ENCODE measurements around the gene GLIS1.

The GLIS1 gene

DNA sequence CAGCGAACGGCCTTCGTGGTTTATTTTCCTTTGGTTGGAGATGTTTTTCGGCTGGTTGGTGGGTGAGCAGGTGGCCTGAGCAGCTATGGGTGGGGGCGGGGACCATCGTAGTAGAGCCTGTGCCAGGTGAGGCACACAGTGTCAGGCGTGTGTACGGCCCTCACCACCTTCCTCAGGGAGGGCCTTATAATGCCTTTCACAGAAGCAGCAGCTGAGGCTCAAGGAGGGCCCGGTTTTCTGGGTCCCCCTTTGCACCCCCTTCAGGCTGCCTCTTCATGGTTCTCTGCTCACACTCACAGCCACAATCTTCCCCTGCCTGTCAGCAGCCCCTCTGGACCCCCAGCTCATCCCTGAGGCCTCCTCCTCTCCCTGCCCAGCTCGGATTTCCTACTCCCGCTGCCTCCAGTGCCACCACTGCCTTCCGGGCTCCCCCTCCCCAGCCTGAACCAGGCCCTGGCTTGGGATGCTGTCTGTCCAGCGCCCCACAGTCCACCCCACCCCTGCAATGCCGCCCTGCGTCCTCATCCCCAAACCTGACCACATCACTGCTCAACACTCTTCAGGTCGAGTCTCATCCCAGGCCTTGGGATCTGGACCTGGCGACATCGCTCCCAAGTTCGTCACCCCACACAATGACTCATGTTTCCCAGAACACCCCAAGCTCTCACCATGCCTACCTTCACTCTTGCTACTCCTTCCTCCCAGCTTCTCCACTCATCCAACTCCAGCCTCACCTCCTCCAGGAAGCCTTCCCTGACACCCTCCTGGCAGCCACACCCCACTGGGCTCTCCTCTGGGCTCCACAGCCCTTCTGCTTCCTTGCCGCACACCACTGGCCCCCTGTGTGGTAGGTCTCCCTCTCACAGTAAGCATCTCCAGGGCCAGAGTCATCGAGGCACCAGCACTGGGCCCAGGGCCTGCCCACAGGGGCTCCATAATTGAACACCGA is 225.9 kb downstream of the GLIS1 start:
- H3K4me3 ChIP-seq (ENCODE audit: low read depth, low read length): no peak overlapping the region
- TF ChIP-seq, protein P1, sequence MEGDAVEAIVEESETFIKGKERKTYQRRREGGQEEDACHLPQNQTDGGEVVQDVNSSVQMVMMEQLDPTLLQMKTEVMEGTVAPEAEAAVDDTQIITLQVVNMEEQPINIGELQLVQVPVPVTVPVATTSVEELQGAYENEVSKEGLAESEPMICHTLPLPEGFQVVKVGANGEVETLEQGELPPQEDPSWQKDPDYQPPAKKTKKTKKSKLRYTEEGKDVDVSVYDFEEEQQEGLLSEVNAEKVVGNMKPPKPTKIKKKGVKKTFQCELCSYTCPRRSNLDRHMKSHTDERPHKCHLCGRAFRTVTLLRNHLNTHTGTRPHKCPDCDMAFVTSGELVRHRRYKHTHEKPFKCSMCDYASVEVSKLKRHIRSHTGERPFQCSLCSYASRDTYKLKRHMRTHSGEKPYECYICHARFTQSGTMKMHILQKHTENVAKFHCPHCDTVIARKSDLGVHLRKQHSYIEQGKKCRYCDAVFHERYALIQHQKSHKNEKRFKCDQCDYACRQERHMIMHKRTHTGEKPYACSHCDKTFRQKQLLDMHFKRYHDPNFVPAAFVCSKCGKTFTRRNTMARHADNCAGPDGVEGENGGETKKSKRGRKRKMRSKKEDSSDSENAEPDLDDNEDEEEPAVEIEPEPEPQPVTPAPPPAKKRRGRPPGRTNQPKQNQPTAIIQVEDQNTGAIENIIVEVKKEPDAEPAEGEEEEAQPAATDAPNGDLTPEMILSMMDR (IDR thresholded peaks at IDR 0.05; ENCODE audit: low read depth, low read length): no peak

DNA sequence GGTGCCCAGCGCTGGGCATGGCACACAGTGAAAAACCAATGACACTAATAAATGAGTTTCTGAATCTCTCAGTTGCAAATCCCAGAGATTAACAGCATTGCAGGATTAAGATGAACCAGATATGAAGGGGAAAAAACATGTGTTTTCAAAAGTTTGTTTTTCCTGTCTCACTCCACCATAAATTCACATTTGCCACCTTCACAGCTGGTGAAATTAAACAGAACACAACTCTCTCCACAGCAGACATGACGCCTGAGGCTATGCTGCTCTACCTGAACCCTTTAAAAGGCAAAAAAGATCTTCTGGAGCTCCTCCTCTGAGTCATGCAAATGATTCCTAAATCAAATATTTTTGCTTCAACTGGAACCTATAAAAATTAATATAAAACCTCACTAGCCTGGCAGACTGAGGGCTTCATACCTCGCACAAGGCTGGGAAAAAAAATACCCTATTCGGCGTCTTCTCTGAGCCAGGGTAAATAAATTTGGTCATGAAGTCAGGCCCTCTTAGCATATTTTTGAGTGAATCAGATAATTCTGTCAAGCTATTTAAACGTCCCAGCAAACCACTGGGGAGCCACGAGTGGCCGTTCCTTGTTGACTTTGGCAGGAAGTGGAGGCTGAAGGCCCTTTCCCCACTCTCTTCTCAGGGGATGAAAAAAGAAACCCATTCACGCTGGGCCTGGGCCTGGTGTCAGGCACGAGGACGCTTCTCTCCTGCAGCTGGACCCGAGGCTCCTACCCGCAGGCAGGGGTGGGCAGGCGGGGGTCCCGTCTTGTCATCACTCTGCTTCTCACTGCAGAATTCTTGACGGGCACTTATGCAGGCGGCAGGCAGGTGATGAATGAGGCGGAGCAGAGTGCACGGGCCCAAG is 226.8 kb downstream of the GLIS1 start:
- TF ChIP-seq, protein P1 (IDR thresholded peaks at IDR 0.05; ENCODE audit: low read depth, low read length): no peak
- H3K4me3 ChIP-seq (ENCODE audit: low read depth, low read length): no peak overlapping the region

DNA sequence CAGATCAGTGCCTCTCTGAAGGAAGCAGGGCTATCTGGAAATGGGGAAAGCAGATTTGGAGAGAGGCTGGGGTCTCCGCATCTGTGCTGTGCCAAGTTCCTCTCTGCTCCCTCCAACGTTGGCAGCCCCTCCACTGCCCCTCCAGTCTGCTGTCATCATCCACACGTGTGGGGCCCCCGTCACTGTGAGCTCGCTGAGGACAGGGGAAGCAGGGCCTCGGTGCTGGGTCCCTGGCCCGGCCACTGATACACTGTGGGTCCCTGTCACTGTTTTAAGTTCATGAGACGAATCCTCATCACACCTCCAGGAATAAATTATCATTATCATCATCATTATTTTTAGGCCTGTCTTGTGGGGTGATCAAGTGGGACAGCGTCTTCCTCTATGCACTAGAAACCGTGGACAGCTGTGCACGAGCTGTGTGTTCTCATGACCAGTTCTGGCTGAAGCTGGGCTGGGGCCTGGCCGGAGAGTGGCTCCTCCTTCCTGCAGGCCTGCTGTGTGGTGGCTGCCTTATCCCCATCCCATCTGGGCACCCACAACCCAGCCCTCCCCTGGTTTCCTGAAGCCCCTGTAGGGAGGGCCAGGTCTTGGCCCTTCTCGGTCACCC is 227.5 kb downstream of the GLIS1 start:
- TF ChIP-seq, protein P1 (IDR thresholded peaks at IDR 0.05; ENCODE audit: low read depth, low read length): no peak
- H3K4me3 ChIP-seq (ENCODE audit: low read depth, low read length): no peak overlapping the region

DNA sequence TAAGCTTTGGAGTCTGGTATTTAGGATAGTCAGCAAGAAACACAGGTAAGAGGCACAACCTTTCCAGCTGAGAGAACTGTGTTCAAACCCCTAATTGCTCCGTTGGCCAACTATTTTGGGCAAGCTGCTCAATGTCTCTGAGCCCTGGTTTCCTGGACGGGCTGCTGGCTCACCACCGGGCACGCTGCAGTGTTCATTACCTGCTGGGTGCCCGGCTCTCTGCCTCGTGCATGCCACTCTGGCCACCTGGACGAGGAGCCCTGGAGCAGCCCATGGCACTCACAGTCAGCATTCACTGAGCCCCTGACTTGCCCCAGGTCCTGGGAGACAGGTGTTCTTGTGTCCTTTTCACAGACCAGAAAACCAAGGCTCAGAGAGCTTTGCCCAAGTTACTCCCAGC is 228.7 kb downstream of the GLIS1 start:
- H3K4me3 ChIP-seq (ENCODE audit: low read depth, low read length): no peak overlapping the region
- TF ChIP-seq, protein P1 (IDR thresholded peaks at IDR 0.05; ENCODE audit: low read depth, low read length): no peak

DNA sequence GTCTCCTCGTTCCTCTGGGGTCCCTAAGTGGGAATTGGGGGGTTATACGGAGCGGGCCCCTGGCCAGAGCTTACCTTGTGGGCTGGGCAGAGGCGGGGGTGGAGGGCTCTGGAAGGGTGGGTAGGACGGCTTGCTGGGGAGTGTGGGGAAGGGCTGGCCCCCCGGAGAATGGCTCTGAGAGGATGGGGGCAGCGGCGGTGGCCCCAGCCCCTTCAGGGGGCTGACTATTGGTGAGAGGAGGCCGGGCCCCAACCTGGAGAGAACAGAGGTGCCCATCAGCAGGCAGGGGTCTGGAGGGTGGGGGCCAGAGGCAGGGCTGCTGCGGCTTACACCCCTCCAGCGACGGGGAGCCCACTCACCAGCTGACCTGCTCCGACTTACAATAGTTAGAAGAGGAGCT is 229.2 kb downstream of the GLIS1 start:
- TF ChIP-seq, protein P1 (IDR thresholded peaks at IDR 0.05; ENCODE audit: low read depth, low read length): no peak
- H3K4me3 ChIP-seq (ENCODE audit: low read depth, low read length): no peak overlapping the region

DNA sequence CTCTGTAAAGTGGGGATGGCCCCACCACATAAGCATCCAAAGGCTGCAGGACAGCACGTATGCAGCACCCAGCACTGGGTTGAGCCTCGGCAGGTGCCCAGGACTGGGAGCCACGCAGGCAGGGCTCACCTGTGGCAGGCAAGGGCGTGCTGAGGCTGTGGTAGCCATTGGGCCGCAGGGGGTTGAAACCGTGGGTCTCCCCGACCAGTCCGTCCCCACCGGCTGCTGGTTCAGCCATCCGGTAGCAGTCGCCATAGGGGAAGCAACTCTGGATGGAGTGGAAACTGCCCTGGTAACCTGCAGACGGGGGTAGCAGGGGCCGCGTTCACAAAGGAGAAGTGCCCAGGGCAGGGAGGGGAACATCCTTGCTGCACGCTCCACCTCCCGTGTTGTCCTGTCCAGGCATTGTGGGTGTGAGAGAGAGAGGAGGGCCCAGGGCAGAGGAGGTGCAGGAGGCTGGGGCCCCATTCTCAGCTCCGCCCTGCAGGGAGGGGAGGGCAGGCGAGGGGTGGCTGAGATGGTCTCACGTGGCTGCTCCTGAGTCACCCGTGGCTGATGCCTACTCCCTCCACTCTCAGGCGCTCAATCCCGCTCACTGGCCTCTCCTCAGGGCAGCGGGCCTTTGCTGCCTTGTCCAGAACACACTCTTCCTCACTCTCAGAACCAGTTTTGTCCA is 229.8 kb downstream of the GLIS1 start:
- no peak overlapping the region for H3K4me3 ChIP-seq (ENCODE audit: low read depth, low read length)
- TF ChIP-seq, protein P1 (IDR thresholded peaks at IDR 0.05; ENCODE audit: low read depth, low read length): no peak

Data from WI38 (cell line).